ENCODE results near the gene THAP11. TPM values are rescaled to one million over a fixed set of nuclear protein-coding genes. Genes with fewer than 3 reads are reported as not detected.
A peak's percentile ranks its signal among the peaks of the same experiment; 100 is the strongest.

Gene THAP11
- total RNA-seq, 1 donor from 2014 or later = 34.2 TPM

DNA sequence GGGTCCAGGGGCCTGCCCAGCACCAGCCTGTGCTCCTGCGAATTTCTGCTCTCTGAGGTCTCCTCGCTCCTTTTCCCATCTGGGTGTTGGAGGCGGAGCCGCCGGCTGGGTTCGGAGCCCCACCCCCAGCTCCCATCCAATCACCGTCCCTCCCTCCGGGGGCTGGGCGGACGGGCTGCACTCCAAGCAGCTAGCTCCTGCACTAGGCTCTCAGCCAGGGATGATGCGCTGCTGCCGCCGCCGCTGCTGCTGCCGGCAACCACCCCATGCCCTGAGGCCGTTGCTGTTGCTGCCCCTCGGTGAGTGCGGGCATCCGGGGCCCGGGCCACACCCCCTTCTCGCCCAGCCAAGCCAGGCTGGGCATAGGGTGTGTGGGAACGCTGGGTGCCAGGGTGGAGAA lies 42.6 kb downstream of the THAP11 start, which contains the start of gene NRN1L:
NRN1L (plus strand) TSS at position 202 of the 400 bp plus-strand sequence; CDS start at position 221, 19 bp downstream.
- DNase-seq (ENCODE audit: low read depth) = peak; percentile 66
- no peak within 1 kb of the TSS for H3K4me3 ChIP-seq (ENCODE audit: low read depth, low read length)
- TF ChIP-seq, protein P1, sequence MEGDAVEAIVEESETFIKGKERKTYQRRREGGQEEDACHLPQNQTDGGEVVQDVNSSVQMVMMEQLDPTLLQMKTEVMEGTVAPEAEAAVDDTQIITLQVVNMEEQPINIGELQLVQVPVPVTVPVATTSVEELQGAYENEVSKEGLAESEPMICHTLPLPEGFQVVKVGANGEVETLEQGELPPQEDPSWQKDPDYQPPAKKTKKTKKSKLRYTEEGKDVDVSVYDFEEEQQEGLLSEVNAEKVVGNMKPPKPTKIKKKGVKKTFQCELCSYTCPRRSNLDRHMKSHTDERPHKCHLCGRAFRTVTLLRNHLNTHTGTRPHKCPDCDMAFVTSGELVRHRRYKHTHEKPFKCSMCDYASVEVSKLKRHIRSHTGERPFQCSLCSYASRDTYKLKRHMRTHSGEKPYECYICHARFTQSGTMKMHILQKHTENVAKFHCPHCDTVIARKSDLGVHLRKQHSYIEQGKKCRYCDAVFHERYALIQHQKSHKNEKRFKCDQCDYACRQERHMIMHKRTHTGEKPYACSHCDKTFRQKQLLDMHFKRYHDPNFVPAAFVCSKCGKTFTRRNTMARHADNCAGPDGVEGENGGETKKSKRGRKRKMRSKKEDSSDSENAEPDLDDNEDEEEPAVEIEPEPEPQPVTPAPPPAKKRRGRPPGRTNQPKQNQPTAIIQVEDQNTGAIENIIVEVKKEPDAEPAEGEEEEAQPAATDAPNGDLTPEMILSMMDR (IDR thresholded peaks at IDR 0.05; ENCODE audit: insufficient read depth, low read length, severe bottlenecking) = no peak
- H3K36me3 ChIP-seq (ENCODE audit: control insufficient read depth, insufficient read depth, low read length) = peaks cover 34% of the 10 kb centered on the region
- FAIRE-seq = no peak
- H3K27me3 ChIP-seq (ENCODE audit: control insufficient read depth, insufficient read depth, low read length) = no peaks in the 10 kb centered on the region

DNA sequence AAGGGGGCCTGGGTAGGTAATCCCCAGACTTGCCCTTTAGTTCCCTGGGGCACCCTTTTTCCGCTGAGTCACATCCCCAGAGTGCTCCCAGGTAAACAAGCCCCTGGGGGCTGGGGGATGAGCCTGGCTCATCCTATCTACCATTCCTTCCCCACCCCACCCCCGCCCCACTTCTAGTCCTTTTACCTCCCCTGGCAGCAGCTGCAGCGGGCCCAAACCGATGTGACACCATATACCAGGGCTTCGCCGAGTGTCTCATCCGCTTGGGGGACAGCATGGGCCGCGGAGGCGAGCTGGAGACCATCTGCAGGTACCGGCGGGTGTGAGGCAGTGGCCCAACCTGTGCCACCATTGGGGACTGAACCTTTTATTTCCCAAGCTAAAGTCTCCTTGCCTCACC lies 43.4 kb downstream of the THAP11 start:
- H3K27me3 ChIP-seq (ENCODE audit: control insufficient read depth, insufficient read depth, low read length) = no peaks in the 10 kb centered on the region
- no peak for FAIRE-seq
- H3K36me3 ChIP-seq (ENCODE audit: control insufficient read depth, insufficient read depth, low read length) = peaks cover 30% of the 10 kb centered on the region
- DNase-seq (ENCODE audit: low read depth) = no peak
- no peak overlapping the region for H3K4me3 ChIP-seq (ENCODE audit: low read depth, low read length)
- TF ChIP-seq, protein P1 (IDR thresholded peaks at IDR 0.05; ENCODE audit: insufficient read depth, low read length, severe bottlenecking) = no peak

DNA sequence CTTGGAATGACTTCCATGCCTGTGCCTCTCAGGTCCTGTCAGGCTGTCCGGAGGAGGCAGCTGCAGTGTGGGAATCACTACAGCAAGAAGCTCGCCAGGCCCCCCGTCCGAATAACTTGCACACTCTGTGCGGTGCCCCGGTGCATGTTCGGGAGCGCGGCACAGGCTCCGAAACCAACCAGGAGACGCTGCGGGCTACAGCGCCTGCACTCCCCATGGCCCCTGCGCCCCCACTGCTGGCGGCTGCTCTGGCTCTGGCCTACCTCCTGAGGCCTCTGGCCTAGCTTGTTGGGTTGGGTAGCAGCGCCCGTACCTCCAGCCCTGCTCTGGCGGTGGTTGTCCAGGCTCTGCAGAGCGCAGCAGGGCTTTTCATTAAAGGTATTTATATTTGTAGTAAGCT lies 43.9 kb downstream of the THAP11 start:
- Histone ChIP-seq H3K4me3 (ENCODE audit: low read depth, low read length) (no peak overlapping the region), H3K36me3 (ENCODE audit: control insufficient read depth, insufficient read depth, low read length) (peaks cover 28% of the 10 kb centered on the region), H3K27me3 (ENCODE audit: control insufficient read depth, insufficient read depth, low read length) (no peaks in the 10 kb centered on the region)
- DNase-seq (ENCODE audit: low read depth) (no peak), FAIRE-seq (no peak)
- TF ChIP-seq, protein P1 (IDR thresholded peaks at IDR 0.05; ENCODE audit: insufficient read depth, low read length, severe bottlenecking) = no peak

DNA sequence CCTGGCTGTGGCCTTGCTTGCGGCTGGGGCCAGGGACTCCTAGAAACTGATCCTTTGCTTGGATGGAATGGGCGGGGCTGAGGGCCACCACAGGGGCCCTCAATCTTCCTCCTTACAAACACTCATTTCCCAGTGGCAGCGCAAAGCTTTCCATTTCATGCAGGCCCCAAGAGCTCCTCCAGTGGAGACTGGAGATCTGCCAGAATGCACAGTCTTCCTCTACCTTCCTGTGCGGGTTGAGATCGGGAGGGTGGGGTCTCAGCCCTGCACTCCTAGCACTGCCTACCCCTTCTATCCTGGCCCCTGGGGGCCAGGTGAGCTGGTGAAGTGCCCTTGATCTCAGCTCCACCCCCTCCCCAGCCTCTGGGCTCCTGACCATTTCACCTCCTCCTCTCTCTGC lies 44.3 kb downstream of the THAP11 start:
- Histone ChIP-seq H3K36me3 (ENCODE audit: control insufficient read depth, insufficient read depth, low read length) (peaks cover 24% of the 10 kb centered on the region), H3K27me3 (ENCODE audit: control insufficient read depth, insufficient read depth, low read length) (no peaks in the 10 kb centered on the region), H3K4me3 (ENCODE audit: low read depth, low read length) (no peak overlapping the region)
- no peak for DNase-seq (ENCODE audit: low read depth)
- TF ChIP-seq, protein P1 (IDR thresholded peaks at IDR 0.05; ENCODE audit: insufficient read depth, low read length, severe bottlenecking) = no peak
- FAIRE-seq = no peak

DNA sequence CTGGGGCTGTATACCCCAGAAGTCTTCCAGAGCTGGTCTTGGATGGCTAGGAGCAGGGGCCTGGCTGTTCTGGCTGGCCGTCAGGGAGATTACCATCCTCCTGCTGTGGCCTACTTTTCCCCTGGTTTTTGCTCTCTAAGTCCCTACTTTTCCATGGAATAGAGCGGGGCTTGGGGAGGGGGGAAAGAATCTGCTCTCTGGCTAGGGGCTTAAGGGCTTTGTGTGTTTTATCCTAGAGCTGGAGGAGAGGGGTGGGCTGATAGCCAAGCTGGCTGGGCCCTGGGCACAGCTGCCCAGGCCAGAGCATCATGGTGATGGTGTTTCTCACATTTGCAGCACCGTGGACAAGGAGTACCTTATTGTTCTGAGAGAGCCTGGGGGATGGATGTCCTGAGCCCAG lies 46.2 kb downstream of the THAP11 start:
- FAIRE-seq = no peak
- no peak for DNase-seq (ENCODE audit: low read depth)
- Histone ChIP-seq H3K4me3 (ENCODE audit: low read depth, low read length) (no peak overlapping the region), H3K27me3 (ENCODE audit: control insufficient read depth, insufficient read depth, low read length) (no peaks in the 10 kb centered on the region), H3K36me3 (ENCODE audit: control insufficient read depth, insufficient read depth, low read length) (peaks cover 13% of the 10 kb centered on the region)
- TF ChIP-seq, protein P1 (IDR thresholded peaks at IDR 0.05; ENCODE audit: insufficient read depth, low read length, severe bottlenecking) = no peak

DNA sequence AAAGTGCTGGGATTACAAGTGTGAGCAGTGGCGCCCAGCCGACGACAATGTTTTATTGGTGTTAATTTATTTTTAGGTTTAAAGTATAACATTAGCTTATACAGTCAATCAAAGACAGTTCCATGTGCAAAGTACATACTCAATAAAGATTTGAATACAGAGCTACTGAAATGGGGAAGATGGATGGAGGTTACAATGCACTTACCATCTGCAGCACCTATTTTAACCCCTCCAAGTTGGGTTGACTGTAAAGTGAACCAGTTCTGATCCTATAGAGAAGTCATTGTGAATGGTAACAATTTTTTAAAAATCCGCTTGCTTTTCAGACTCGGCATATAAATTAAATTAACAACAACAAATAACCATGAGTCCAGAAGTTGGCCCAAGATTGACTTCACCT lies 50.3 kb downstream of the THAP11 start:
- H3K4me3 ChIP-seq (ENCODE audit: low read depth, low read length) = no peak overlapping the region
- TF ChIP-seq, protein P1 (IDR thresholded peaks at IDR 0.05; ENCODE audit: insufficient read depth, low read length, severe bottlenecking) = no peak
- no peak for DNase-seq (ENCODE audit: low read depth)
- FAIRE-seq = no peak
- peaks cover 2% of the 10 kb centered on the region for H3K36me3 ChIP-seq (ENCODE audit: control insufficient read depth, insufficient read depth, low read length)
- no peaks in the 10 kb centered on the region for H3K27me3 ChIP-seq (ENCODE audit: control insufficient read depth, insufficient read depth, low read length)

Data from bronchial epithelial cell (primary cell).